OCI-LY3 (cell line): ENCODE data around the gene TARM1.

ENCODE experiments used
- H2AFZ ChIP-seq: fragments of 200-600, 300-600 bp; shearing (Covaris generic); 2 replicates; pipeline ENCODE4 v1.6.0; 2014; ENCODE audit warnings: antibody characterized with exemption, low read depth, low read length
- H3K27ac ChIP-seq: fragments of 200-600, 300-600 bp; sonication (generic); 2 replicates; pipeline ENCODE4 v1.5.1; 2014; ENCODE audit warnings: mild to moderate bottlenecking, low read length, moderate library complexity, mixed read lengths
- H3K27me3 ChIP-seq: fragments of 200-600, 300-600 bp; sonication (generic); 2 replicates; pipeline ENCODE4 v1.6.1; 2014; ENCODE audit warnings: low read depth, low read length, mixed read lengths
- H3K36me3 ChIP-seq: fragments of 200-600, 300-600 bp; sonication (generic); replicated peaks from 2 replicates; pipeline ENCODE3; 2014; ENCODE audit warnings: low read depth, low read length, mixed read lengths
- H3K4me1 ChIP-seq: fragments of 300-600, 200-600 bp; sonication (generic); 2 replicates; pipeline ENCODE4 v1.6.1; 2014; ENCODE audit warnings: low read length, mixed read lengths
- H3K4me2 ChIP-seq: fragments of 200-600, 300-600 bp; sonication (generic); 2 replicates; pipeline ENCODE4 v1.6.1; 2014; ENCODE audit warnings: low read length, mixed read lengths
- H3K4me3 ChIP-seq: fragments of 300-600, 200-600 bp; sonication (generic); 2 replicates; pipeline ENCODE4 v1.5.1; 2014; ENCODE audit warnings: antibody characterized with exemption, mild to moderate bottlenecking, low read length, moderate library complexity
- H3K79me2 ChIP-seq: fragments of 300-600, 200-600 bp; shearing (Covaris generic); 2 replicates; pipeline ENCODE4 v1.6.1; 2014; ENCODE audit warnings: mild to moderate bottlenecking, low read length, mixed read lengths
- H3K9ac ChIP-seq: fragments of 300-600, 200-600 bp; shearing (Covaris generic); 2 replicates; pipeline ENCODE4 v1.6.0; 2014; ENCODE audit warnings: mild to moderate bottlenecking, low read length, moderate library complexity
- H3K9me3 ChIP-seq: fragments of 200-600, 300-600 bp; shearing (Covaris generic); 2 replicates; pipeline ENCODE4 v1.6.1; 2014; ENCODE audit warnings: low read length, mixed read lengths; ENCODE audit not compliant: insufficient read depth
- H4K20me1 ChIP-seq: fragments of 200-600, 300-600 bp; sonication (generic); 2 replicates; pipeline ENCODE4 v1.6.1; 2016; ENCODE audit warnings: low read length, mixed read lengths; ENCODE audit not compliant: insufficient read depth
- CTCF ChIP-seq: fragments of 200-600, 300-600 bp; sonication (generic); IDR thresholded peaks from 2 replicates; pipeline ENCODE4 v1.5.1; 2014; ENCODE audit warnings: antibody characterized with exemption, low read length, low read depth
- EZH2phosphoT487 ChIP-seq: fragments of 200-600 bp; shearing (Covaris generic); IDR thresholded peaks from 2 replicates; pipeline ENCODE4 v1.6.1; 2018; ENCODE audit warnings: antibody characterized with exemption, mixed run types, low read depth

TARM1 gene

GRCh38 chr19:54029930-54030490 is 51.2 kb downstream of the TARM1 start:
- Histone ChIP-seq H3K4me2 (no peak overlapping the region), H2AFZ (no peak overlapping the region), H3K4me1 (no peaks in the 10 kb centered on the region), H3K36me3 (no peaks in the 10 kb centered on the region), H3K4me3 (no peak overlapping the region), H3K9me3 (no peaks in the 10 kb centered on the region), H3K9ac (no peak overlapping the region), H3K27ac (no peak overlapping the region), H3K27me3 (no peaks in the 10 kb centered on the region), H3K79me2 (no peaks in the 10 kb centered on the region), H4K20me1 (no peaks in the 10 kb centered on the region)
- TF ChIP-seq CTCF, result peak; percentile 66
- TF ChIP-seq EZH2phosphoT487, result no peak

GRCh38 chr19:54029301-54029700 is 51.9 kb downstream of the TARM1 start:
- no peaks in the 10 kb centered on the region for H3K4me1 ChIP-seq
- no peaks in the 10 kb centered on the region for H4K20me1 ChIP-seq
- H3K36me3 ChIP-seq, result no peaks in the 10 kb centered on the region
- TF ChIP-seq CTCF (no peak), EZH2phosphoT487 (no peak)
- H3K9ac ChIP-seq, result no peak overlapping the region
- H3K27ac ChIP-seq, result no peak overlapping the region
- H3K9me3 ChIP-seq, result no peaks in the 10 kb centered on the region
- no peak overlapping the region for H2AFZ ChIP-seq
- H3K4me2 ChIP-seq, result no peak overlapping the region
- no peak overlapping the region for H3K4me3 ChIP-seq
- H3K79me2 ChIP-seq, result no peaks in the 10 kb centered on the region
- H3K27me3 ChIP-seq, result no peaks in the 10 kb centered on the region

GRCh38 chr19:54026656-54027055 is 54.5 kb downstream of the TARM1 start:
- Histone ChIP-seq H3K4me3 (no peak overlapping the region), H3K79me2 (no peaks in the 10 kb centered on the region), H3K27me3 (no peaks in the 10 kb centered on the region), H3K27ac (no peak overlapping the region), H4K20me1 (no peaks in the 10 kb centered on the region), H3K9ac (no peak overlapping the region), H3K9me3 (no peaks in the 10 kb centered on the region), H3K36me3 (no peaks in the 10 kb centered on the region), H2AFZ (no peak overlapping the region), H3K4me1 (no peaks in the 10 kb centered on the region), H3K4me2 (no peak overlapping the region)
- TF ChIP-seq CTCF (no peak), EZH2phosphoT487 (no peak)

GRCh38 chr19:54024660-54025059 is 56.5 kb downstream of the TARM1 start:
- Histone ChIP-seq H3K4me1 (no peaks in the 10 kb centered on the region), H3K4me2 (no peak overlapping the region), H3K79me2 (no peaks in the 10 kb centered on the region), H4K20me1 (no peaks in the 10 kb centered on the region), H3K9me3 (no peaks in the 10 kb centered on the region), H3K27ac (no peak overlapping the region), H2AFZ (no peak overlapping the region), H3K4me3 (no peak overlapping the region), H3K36me3 (no peaks in the 10 kb centered on the region), H3K27me3 (no peaks in the 10 kb centered on the region), H3K9ac (no peak overlapping the region)
- no peak for TF ChIP-seq EZH2phosphoT487
- no peak for TF ChIP-seq CTCF
